ENCODE measurements around the gene KATNAL2. TPM values are rescaled to one million over a fixed set of nuclear protein-coding genes. Genes with fewer than 3 reads are reported as not detected.

Gene KATNAL2
- polyA plus RNA-seq, 1 of the 3 experiments (the other 2 are of a cell fraction): 6.5 TPM

- no peaks in the 10 kb centered on the region for H3K27me3 ChIP-seq (ENCODE audit: insufficient read depth)
- no peak overlapping the region for H3K4me2 ChIP-seq
- H3K9me2 ChIP-seq: no peaks in the 10 kb centered on the region
- 80% methylated on average over 2 of the region's 2 CpGs for WGBS (ENCODE audit: low lambda C conversion rate)
- POLR2A ChIA-PET: no interaction called here
- CTCF ChIA-PET: no interaction called here
- H3K4me1 ChIP-seq (ENCODE audit: control insufficient read depth in 1 of 2, insufficient read depth in 2 of 2, low read depth in 1 of 2, low read length in 1 of 2): peaks cover 0 to 12% of the 10 kb centered on the region in 2 experiments; a peak in 3 of 4 replicates
- H3K36me3 ChIP-seq (replicated peaks in 1 of 2; ENCODE audit: control insufficient read depth in 1 of 2, insufficient read depth in 2 of 2, low read length in 1 of 2): no peaks in the 10 kb centered on the region
- no peak overlapping the region for H3K9ac ChIP-seq
- DNase-seq: no peak
- 0 out of 2 replicates have a peak, but pooled peaks cover under 1% of the 10 kb centered on the region for H4K20me1 ChIP-seq (ENCODE audit: insufficient read depth)
- H2AFZ ChIP-seq (ENCODE audit: low read depth): no peak overlapping the region
- no peak for TF ChIP-seq FOSL2 (IDR thresholded peaks at IDR 0.05; ENCODE audit: borderline replicate concordance, low read depth)
- no peak for TF ChIP-seq REST (IDR thresholded peaks at IDR 0.05; ENCODE audit: low read depth, low read length)
- no peak for TF ChIP-seq USF2 (IDR thresholded peaks at IDR 0.05; ENCODE audit: borderline replicate concordance, low read depth, low read length)
- no peak for TF ChIP-seq TCF12 (IDR thresholded peaks at IDR 0.05)
- no peak for TF ChIP-seq USF1 (IDR thresholded peaks at IDR 0.05; ENCODE audit: borderline replicate concordance, low read depth)
- TF ChIP-seq YY1 (IDR thresholded peaks at IDR 0.05; ENCODE audit: low read depth): no peak
- H3K9me3 ChIP-seq: no peaks in the 10 kb centered on the region
- H3K79me2 ChIP-seq (ENCODE audit: insufficient read depth): peaks cover 17% of the 10 kb centered on the region
- H3K4me3 ChIP-seq (ENCODE audit: low read depth in 2 of 2, low read length in 1 of 2): no peak overlapping the region
- H3F3A ChIP-seq (replicated peaks; ENCODE audit: insufficient read depth): peaks cover 9% of the 10 kb centered on the region
- H3K27ac ChIP-seq (ENCODE audit: low read depth in 2 of 2, low read length in 1 of 2): no peak overlapping the region
Measured at GRCh38 chr18:46920067-46920466, 2.7 kb downstream of the KATNAL2 start.

GRCh38 chr18:46920653-46921052 is 3.3 kb downstream of the KATNAL2 start:
- WGBS (ENCODE audit: low lambda C conversion rate): 91% methylated on average over 1 of the region's 1 CpG
- Histone ChIP-seq H2AFZ (ENCODE audit: low read depth) (no peak overlapping the region), H3K9ac (no peak overlapping the region), H3K79me2 (ENCODE audit: insufficient read depth) (peaks cover 11% of the 10 kb centered on the region), H3K27ac (ENCODE audit: low read depth in 2 of 2, low read length in 1 of 2) (no peak overlapping the region), H4K20me1 (ENCODE audit: insufficient read depth) (no peaks in the 10 kb centered on the region), H3K4me3 (ENCODE audit: low read depth in 2 of 2, low read length in 1 of 2) (no peak overlapping the region), H3K9me3 (no peaks in the 10 kb centered on the region), H3K4me2 (no peak overlapping the region), H3F3A (replicated peaks; ENCODE audit: insufficient read depth) (peaks cover 9% of the 10 kb centered on the region), H3K36me3 (replicated peaks in 1 of 2; ENCODE audit: control insufficient read depth in 1 of 2, insufficient read depth in 2 of 2, low read length in 1 of 2) (no peaks in the 10 kb centered on the region), H3K4me1 (ENCODE audit: control insufficient read depth in 1 of 2, insufficient read depth in 2 of 2, low read depth in 1 of 2, low read length in 1 of 2) (peaks cover 0 to 7% of the 10 kb centered on the region in 2 experiments; a peak in 3 of 4 replicates), H3K9me2 (no peaks in the 10 kb centered on the region), H3K27me3 (ENCODE audit: insufficient read depth) (no peaks in the 10 kb centered on the region)
- POLR2A ChIA-PET: no interaction called here
- DNase-seq: no peak
- CTCF ChIA-PET: no interaction called here
- no peak for TF ChIP-seq FOSL2 (IDR thresholded peaks at IDR 0.05; ENCODE audit: borderline replicate concordance, low read depth)
- TF ChIP-seq FOXJ3 (CRISPR knock-in tag; IDR thresholded peaks at IDR 0.05): no peak
- TF ChIP-seq ZBTB33 (IDR thresholded peaks at IDR 0.05; ENCODE audit: borderline replicate concordance, low read depth): no peak
- no peak for TF ChIP-seq ELF1 (IDR thresholded peaks at IDR 0.05)
- TF ChIP-seq GATA2 (CRISPR knock-in tag; IDR thresholded peaks at IDR 0.05): no peak
- TF ChIP-seq SMC3 (IDR thresholded peaks at IDR 0.05; ENCODE audit: low read depth, low read length): no peak
- TF ChIP-seq MAX (IDR thresholded peaks at IDR 0.05; ENCODE audit: low read depth): no peak
- TF ChIP-seq SIN3A (IDR thresholded peaks at IDR 0.05; ENCODE audit: borderline replicate concordance, low read depth, low read length): no peak
- TF ChIP-seq YY1 (IDR thresholded peaks at IDR 0.05; ENCODE audit: low read depth): no peak
- TF ChIP-seq REST (IDR thresholded peaks at IDR 0.05; ENCODE audit: low read depth, low read length): no peak
- TF ChIP-seq JUND (IDR thresholded peaks at IDR 0.05): no peak
- TF ChIP-seq MEF2A (IDR thresholded peaks at IDR 0.05; ENCODE audit: borderline replicate concordance, low read depth): no peak
- TF ChIP-seq RCOR1 (IDR thresholded peaks at IDR 0.05; ENCODE audit: low read length): no peak
- no peak for TF ChIP-seq MXI1 (IDR thresholded peaks at IDR 0.05; ENCODE audit: low read depth, low read length)
